SHP77 (cell line): ENCODE data around the gene SORT1.

Experiments
- DNase-seq, 2 experiments: peaks; one replicate each; lab custom pipeline; 2025; lab: John Stamatoyannopoulos, UW

SORT1 gene

DNA sequence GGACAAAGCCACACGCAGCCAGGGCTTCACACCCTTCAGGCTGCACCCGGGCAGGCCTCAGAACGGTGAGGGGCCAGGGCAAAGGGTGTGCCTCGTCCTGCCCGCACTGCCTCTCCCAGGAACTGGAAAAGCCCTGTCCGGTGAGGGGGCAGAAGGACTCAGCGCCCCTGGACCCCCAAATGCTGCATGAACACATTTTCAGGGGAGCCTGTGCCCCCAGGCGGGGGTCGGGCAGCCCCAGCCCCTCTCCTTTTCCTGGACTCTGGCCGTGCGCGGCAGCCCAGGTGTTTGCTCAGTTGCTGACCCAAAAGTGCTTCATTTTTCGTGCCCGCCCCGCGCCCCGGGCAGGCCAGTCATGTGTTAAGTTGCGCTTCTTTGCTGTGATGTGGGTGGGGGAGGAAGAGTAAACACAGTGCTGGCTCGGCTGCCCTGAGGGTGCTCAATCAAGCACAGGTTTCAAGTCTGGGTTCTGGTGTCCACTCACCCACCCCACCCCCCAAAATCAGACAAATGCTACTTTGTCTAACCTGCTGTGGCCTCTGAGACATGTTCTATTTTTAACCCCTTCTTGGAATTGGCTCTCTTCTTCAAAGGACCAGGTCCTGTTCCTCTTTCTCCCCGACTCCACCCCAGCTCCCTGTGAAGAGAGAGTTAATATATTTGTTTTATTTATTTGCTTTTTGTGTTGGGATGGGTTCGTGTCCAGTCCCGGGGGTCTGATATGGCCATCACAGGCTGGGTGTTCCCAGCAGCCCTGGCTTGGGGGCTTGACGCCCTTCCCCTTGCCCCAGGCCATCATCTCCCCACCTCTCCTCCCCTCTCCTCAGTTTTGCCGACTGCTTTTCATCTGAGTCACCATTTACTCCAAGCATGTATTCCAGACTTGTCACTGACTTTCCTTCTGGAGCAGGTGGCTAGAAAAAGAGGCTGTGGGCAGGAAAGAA lies 122.9 kb downstream of the SORT1 start:
- DNase-seq = peak in 1 of 2 experiments; percentile 21

DNA sequence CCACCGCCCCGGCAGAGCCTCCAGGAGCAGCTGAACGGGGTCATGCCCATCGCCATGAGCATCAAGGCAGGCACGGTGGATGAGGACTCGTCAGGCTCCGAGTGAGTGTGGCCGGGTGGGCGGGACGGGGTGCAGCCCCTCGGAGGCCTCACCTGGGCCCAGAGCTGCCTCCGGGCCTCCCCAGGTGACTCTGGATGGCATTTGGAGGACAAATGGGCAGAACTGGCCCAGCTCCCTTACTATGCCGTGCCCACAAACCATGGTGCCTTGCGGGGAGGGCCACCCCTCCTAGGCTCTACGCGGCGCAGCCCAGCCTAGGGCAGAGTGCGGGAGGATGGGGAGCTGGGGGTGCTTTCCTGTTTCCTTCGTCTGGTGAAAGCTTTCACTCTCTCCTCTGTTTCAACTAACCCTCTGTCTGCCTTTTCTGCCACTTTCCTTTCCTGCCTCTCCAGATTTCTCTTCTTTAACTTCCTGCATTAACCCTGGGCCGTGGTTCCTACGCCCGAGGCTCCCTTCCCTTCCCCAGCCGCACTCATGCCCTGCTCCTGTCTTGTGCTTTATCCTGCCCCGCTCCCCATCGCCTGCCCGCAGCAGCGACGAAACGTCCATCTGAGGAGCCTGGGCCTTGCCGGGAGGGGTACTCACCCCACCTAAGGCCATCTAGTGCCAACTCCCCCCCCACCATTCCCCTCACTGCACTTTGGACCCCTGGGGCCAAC lies 124.0 kb downstream of the SORT1 start:
- DNase-seq = no peak

DNA sequence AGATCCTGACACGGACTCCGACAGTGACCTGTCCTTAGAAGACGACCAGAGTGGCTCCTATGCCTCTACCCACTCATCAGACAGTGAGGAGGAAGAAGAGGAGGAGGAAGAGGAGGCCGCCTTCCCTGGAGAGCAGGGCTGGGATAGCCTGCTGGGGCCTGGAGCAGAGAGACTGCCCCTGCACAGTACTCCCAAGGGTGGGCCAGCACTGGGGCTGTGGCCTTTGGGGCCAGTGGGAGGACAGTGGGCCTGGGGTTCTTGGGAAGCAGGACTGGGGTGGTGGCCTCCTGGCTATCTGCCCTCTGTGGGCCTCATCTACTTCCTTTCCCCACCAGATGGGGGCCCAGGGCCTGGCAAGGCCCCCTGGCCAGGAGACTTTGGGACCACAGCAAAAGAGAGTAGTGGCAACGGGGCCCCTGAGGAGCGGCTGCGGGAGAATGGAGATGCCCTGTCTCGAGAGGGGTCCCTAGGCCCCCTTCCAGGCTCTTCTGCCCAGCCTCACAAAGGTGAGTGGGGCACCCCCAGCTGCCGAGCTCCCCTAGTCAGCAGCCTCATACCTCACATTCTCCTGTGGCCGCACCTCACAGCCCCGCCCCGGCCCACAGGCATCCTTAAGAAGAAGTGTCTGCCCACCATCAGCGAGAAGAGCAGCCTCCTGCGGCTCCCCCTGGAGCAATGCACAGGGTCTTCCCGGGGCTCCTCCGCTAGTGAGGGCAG lies 124.7 kb downstream of the SORT1 start:
- no peak for DNase-seq

DNA sequence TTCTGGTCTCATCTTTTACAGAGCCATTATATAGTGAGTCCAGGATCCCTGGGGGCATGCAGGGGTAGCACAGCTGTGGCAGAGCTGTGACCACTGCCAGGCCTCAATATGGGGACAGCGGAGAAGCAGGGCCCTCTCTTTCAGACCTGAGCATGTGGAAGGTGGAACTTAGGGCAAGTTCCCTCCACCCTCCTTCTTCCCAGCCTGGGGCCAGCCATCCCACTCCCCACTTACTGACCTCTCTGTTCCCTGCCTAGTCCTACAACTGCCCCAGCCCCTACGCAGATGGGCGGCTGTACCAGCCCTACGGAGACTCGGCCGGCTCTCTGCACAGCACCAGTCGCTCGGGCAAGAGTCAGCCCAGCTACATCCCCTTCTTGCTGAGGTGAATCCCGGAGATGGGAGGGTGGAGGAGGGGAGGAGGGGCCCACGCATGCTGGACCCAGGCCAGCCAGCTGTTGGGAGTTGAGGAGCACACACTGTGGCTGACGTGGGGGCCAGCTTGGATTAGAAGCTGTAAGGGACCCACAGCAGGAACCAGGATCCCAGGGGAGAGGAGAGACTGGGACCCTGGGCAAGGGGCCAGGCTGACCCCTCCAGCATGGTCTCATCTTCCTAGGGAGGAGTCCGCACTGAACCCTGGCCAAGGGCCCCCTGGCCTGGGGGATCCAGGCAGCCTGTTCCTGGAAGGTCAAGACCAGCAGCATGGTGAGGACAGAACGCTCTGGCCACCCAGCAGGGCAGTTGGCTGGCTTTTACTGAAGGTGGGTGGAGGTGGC lies 125.5 kb downstream of the SORT1 start:
- DNase-seq = no peak

DNA sequence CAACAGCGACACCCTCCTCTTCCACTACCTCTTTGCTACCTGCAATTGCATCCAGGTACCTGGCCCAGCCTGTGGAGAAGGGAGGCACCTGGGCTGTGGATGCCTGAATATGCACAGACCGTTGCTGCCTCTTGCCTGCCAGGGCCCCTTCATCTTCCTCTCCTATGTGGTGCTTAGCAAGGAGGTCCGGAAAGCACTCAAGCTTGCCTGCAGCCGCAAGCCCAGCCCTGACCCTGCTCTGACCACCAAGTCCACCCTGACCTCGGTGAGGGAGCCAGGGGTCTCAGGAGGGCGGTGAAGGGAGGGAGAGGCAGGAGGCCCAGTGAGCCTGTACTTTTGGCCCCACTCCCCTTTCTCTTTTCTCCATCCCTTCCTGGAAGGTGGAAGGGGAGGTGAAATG lies 126.3 kb downstream of the SORT1 start:
- no peak for DNase-seq

DNA sequence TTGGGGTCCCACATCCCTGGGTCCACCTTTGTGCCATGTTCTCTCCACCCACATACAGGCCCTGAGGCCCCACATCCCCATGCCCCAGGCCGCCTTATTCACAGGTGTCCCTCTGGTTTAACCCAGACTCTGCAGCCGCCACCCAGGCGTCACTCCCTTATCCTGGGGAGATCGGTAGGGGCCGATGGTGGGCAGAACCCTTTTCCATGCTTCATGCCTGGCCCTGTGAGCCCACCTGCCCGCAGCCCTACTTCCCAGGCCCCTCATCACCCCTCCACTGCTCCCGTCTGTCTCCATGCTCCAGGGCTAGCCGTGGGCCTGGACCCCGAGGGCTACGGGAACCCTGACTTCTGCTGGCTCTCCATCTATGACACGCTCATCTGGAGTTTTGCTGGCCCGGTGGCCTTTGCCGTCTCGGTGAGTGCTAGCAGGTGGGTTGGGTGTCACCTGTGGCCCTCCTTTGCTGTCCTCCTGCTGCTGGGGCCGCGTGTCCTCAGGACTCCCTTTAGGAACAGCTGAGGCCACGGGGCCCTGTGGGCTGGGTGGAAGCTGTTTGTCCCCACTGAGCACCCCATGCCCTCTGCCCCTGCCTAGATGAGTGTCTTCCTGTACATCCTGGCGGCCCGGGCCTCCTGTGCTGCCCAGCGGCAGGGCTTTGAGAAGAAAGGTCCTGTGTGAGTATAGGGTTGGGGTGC lies 126.9 kb downstream of the SORT1 start:
- no peak for DNase-seq

DNA sequence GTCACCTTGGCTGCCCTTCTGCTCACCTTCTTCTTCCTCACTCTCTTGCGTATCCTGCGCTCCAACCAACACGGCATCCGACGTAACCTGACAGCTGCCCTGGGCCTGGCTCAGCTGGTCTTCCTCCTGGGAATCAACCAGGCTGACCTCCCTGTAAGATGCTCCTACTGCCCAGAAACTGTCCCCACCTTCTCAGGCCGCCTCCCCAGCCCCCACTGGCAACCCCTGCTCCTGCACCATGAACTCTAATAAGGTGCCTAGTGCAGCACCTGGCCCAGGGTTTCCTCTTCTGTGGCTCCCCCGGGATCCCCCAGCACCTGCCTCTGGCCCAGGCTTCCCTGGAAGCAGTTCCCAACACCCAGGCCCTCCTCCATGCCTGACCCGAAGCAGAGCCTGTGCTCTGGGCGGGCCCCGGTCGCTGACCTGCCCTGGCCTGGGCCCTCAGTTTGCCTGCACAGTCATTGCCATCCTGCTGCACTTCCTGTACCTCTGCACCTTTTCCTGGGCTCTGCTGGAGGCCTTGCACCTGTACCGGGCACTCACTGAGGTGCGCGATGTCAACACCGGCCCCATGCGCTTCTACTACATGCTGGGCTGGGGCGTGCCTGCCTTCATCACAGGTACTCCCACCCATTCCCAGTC lies 127.6 kb downstream of the SORT1 start:
- DNase-seq = no peak

DNA sequence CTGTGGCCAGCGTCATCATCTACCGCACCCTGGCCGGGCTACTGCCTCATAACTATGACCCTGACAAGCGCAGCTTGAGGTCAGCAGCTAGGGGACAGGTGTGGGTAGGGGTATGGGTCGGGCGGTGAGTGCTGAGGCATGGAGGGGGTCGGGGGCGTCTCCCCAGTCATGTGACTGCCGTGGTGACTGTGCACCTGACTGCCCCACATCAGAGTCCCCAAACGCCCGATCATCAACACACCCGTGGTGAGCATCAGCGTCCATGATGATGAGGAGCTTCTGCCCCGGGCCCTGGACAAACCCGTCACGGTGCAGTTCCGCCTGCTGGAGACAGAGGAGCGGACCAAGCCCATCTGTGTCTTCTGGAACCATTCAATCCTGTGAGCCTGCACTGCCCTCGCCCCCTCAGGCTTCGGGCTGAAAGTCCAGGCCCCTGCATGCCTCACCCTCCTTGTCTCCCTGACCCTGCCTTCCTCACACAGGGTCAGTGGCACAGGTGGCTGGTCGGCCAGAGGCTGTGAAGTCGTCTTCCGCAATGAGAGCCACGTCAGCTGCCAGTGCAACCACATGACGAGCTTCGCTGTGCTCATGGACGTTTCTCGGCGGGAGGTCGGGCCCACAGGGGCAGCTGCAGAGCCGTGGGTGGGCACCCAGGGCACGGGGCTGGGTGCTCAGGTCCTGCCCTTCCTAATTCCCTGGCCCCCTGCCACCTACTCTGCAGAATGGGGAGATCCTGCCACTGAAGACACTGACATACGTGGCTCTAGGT lies 128.3 kb downstream of the SORT1 start:
- no peak for DNase-seq

DNA sequence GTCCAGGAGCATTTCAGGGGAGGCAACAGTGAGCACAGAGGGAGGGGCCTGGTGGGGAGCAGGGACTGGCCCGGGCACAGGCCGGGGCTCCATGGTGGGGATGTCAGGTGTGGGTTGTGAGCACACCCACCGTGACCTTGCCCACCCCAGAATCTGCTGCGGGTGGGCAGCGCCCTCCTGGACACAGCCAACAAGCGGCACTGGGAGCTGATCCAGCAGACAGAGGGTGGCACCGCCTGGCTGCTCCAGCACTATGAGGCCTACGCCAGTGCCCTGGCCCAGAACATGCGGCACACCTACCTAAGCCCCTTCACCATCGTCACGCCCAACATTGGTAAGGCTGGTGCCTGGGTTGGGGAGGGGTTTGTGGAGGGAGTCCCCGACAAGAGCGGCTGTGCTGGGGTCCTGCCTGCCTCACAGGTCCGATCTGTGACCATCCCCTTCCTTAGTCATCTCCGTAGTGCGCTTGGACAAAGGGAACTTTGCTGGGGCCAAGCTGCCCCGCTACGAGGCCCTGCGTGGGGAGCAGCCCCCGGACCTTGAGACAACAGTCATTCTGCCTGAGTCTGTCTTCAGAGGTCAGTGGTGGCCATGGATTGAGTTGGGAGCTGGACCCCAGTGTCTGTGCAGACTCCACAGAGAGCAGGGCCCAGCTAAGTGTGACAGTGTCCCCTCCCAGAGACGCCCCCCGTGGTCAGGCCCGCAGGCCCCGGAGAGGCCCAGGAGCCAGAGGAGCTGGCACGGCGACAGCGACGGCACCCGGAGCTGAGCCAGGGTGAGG lies 129.1 kb downstream of the SORT1 start:
- no peak for DNase-seq

DNA sequence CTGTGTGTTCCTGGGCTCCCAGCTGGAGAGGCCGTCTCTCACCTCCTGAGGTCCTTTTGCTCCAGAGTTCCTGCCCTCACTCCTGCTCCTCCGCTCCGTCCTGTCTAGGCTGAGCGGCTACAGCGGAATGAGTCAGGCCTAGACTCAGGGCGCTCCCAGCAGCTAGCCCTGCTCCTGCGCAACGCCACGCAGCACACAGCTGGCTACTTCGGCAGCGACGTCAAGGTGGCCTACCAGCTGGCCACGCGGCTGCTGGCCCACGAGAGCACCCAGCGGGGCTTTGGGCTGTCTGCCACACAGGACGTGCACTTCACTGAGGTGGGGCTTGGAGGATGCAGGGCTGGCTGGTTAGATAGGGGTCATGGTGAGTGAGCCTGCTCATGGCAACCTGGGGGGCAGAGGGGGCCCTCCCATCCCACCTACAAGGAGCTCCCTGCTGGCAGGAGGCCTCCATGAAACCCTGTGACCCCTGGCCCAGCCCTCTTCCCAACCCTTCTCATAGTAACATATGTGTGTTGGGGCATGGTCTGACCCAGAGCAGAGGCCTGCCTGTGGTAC lies 129.9 kb downstream of the SORT1 start:
- no peak for DNase-seq

DNA sequence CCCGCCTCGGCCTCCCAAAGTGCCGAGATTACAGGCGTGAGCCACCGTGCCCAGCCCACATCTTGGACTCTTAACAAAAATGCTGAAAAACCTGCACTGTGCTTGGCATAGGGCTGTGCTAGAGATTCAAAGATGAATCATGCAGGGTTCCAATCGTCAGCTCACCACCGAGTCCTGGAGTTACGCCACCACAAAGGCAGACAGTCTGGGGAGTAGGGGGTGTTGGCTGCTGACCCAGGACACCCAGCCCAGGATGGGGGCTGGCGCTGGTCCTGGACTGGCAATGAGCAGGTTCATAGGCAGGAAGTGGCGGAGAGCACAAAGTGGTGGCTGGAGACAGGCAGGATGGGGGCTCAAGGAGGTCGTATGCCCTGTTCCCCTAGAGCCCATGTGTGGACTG lies 130.8 kb downstream of the SORT1 start:
- DNase-seq = no peak

DNA sequence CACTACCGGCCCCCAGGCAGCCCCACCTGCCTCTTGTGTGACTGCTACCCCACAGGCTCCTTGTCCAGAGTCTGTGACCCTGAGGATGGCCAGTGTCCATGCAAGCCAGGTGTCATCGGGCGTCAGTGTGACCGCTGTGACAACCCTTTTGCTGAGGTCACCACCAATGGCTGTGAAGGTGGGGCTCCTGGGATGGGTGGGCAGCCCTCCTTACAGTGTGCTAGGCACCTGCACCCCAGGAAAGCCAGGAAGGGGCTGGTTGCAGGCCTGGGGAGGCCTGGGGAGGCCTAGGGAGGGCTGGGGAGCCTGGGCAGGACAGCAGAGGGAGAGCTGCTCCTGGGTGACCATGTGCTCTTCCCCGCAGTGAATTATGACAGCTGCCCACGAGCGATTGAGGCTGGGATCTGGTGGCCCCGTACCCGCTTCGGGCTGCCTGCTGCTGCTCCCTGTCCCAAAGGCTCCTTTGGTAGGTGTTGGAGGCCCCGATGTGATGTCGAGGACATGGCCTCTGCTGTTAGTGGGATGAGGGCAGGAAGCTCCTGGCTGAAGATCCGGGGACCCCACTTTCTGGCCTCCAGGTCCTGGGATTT lies 131.9 kb downstream of the SORT1 start:
- no peak for DNase-seq

DNA sequence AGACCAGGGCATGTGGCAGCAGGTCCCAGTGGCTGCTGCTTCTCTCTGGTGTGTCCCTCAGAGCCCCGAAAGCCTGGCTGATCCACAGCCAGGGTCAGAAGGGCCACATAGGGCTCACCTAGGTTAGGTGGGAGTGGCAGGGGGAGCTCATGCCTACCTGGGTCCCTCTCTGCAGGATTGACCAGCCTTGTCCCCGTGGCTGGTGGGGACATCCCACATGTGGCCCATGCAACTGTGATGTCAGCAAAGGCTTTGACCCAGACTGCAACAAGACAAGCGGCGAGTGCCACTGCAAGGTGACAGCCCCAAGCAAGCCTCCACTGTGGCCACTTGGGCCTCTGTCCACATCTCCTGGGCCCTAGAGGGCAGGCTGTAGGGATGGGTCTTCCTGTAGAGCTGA lies 132.7 kb downstream of the SORT1 start:
- DNase-seq = no peak

DNA sequence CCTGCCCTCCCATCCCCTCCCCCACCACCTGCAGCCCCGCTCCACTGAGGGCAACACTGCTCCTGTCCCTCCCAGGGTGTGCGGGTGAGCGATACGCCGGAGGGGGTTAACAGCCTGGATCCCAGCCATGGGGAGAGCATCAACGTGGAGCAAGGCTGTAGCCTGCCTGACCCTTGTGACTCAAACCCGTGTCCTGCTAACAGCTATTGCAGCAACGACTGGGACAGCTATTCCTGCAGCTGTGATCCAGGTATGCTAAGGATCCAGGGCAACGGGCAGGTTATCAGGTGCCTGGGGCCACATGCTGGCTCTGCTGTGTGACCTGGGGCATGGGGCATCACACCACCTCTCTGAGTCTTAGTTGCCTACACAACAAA lies 133.4 kb downstream of the SORT1 start:
- no peak for DNase-seq

DNA sequence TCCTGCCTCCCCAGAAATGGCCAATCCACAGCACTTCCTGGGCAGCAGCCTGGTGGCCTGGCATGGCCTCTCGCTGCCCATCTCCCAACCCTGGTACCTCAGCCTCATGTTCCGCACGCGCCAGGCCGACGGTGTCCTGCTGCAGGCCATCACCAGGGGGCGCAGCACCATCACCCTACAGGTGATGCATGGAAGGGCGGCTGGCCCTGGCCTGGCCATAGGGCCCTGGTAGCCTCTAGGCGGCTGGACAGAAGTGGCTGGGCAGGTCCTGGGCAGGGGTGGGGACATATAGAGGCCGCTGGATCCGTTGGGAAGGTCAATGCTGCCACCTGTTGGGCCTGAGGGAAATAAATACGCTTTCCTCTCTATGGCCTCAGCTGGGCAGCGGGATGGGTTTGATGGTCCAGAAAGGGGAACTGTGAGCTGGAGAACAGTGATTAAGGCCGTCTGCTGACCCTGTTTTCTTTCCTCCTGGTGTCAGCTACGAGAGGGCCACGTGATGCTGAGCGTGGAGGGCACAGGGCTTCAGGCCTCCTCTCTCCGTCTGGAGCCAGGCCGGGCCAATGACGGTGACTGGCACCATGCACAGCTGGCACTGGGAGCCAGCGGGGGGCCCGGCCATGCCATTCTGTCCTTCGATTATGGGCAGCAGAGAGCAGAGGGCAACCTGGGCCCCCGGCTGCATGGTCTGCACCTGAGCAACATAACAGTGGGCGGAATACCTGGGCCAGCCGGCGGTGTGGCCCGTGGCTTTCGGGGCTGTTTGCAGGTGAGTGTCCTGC lies 133.9 kb downstream of the SORT1 start:
- peak; percentile 87 to 89 for DNase-seq

DNA sequence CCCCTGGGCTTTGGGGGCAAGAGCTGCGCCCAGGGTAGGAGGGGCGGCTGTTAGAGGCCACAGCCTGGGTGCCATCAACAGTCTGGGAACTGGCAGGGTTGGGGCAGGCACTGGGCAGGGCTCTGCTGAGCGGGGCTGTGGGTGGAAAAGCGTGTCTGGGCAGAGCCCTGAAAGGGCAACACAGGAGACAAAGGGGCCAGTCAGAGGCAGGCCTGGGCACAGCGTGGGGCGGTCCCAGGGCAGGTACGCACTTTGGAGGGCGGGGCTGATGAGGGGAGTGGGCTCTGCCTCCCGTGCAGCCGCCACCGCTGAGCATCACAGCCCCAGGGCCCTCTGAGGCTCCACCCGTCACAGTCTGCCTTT lies 134.5 kb downstream of the SORT1 start:
- DNase-seq = no peak

DNA sequence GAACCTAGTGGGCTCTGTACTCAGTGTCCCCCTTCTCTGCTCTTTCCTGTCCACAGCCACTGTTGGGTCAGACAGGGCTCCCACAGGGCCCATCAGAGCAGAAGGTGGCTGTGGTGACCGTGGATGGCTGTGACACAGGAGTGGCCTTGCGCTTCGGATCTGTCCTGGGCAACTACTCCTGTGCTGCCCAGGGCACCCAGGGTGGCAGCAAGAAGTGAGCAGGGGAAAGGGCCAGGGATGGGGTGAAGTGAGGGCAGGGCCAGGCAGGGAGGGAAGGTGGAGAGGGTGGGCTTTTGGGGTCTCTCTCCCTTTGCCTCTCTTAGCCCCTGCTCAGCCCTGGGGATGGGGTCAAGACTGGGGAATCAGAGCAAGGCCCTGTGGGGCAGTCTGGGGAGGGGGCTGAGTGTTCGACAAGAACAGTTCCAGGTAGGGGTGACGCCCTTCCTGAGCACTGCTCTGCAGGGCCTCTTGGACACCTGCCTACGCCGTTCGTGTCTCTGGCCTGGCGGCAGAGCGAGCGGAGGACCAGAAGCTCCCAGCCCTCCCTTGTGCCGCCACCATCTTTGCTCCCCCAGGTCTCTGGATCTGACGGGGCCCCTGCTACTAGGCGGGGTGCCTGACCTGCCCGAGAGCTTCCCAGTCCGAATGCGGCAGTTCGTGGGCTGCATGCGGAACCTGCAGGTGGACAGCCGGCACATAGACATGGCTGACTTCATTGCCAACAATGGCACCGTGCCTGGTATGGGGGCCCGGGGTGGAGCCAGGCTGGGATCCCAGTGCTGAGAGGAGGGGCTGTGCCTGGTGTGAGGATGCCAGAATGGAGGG lies 135.3 kb downstream of the SORT1 start:
- DNase-seq = no peak
